Activated CD8-positive, alpha-beta memory T cell treated with anti-CD3 and anti-CD28 coated beads for 4 hours (primary cell): ENCODE measurements around the gene ASIC2.
"Not testable (repeated sequence)": the region's sequence is repeated elsewhere in the genome, so short reads cannot be mapped to it uniquely, and the experiment has no call there.

Experiments used
- DNase-seq, 2 donors: peaks; one replicate each; pipeline ENCODE4 v3.0.0-alpha.2; 2020; ENCODE audit warnings: low read depth in 2 of 2

Gene ASIC2

GRCh38 chr17:33021731-33022408, 271.2 kb downstream of the ASIC2 start:
- DNase-seq = no peak

GRCh38 chr17:33019161-33019890, 273.8 kb downstream of the ASIC2 start:
- DNase-seq = no peak

- DNase-seq = no peak
Measured at GRCh38 chr17:33017366-33017765, 275.7 kb downstream of the ASIC2 start.

GRCh38 chr17:33016920-33017319, 276.2 kb downstream of the ASIC2 start:
- no peak for DNase-seq

- no peak for DNase-seq
Measured at GRCh38 chr17:33015716-33016346, 277.3 kb downstream of the ASIC2 start.

GRCh38 chr17:33014751-33015150, 278.3 kb downstream of the ASIC2 start:
- no peak for DNase-seq

GRCh38 chr17:33013596-33014375, 279.3 kb downstream of the ASIC2 start:
- no peak for DNase-seq

- no peak for DNase-seq
Measured at GRCh38 chr17:33012522-33013033, 280.5 kb downstream of the ASIC2 start.

- no peak for DNase-seq
Measured at GRCh38 chr17:33009636-33010035, 283.5 kb downstream of the ASIC2 start.

GRCh38 chr17:33007186-33007585, 285.9 kb downstream of the ASIC2 start:
- DNase-seq = no peak

GRCh38 chr17:33002246-33002645, 290.8 kb downstream of the ASIC2 start:
- DNase-seq = no peak

- no peak for DNase-seq
Measured at GRCh38 chr17:32998887-32999228, 294.2 kb downstream of the ASIC2 start.

- peak; percentile 36 for DNase-seq
Measured at GRCh38 chr17:32998111-32998886, 294.8 kb downstream of the ASIC2 start.

- DNase-seq = no peak
Measured at GRCh38 chr17:32995416-32996045, 297.6 kb downstream of the ASIC2 start.

GRCh38 chr17:32993977-32994376, 299.1 kb downstream of the ASIC2 start:
- no peak for DNase-seq

- DNase-seq = no peak
Measured at GRCh38 chr17:32992321-32993033, 300.6 kb downstream of the ASIC2 start.

- DNase-seq = no peak
Measured at GRCh38 chr17:32988481-32989101, 304.5 kb downstream of the ASIC2 start.

- DNase-seq = not testable (repeated sequence)
Measured at GRCh38 chr17:32987868-32988267, 305.2 kb downstream of the ASIC2 start.

- not testable (repeated sequence) for DNase-seq
Measured at GRCh38 chr17:32987453-32987805, 305.7 kb downstream of the ASIC2 start.
